Stomach (tissue), 4 donors: ENCODE results near the gene DUSP7.

Source experiments
- CTCF ChIP-seq, 7 experiments: fragments of 450-650 bp in 4 of 7; fragments of 200-600 bp in 3 of 7; sonication (generic) in 3 of 7; IDR thresholded peaks; one replicate each; pipeline ENCODE4 v1.5.1; 2016 to 2019; ENCODE audit warnings: antibody characterized with exemption in 7 of 7, control low read depth in 2 of 7, mild to moderate bottlenecking in 1 of 7
- POLR2A ChIP-seq, 4 donors: fragments of 450-650 bp; IDR thresholded peaks; one replicate each; pipeline ENCODE4 v1.6.1; 2016; ENCODE audit warnings: antibody characterized with exemption in 4 of 4, control low read depth in 2 of 4, mild to moderate bottlenecking in 1 of 4, moderate library complexity in 1 of 4

GRCh38 chr3:52053307-52054304, 2.8 kb downstream of the DUSP7 start:
- TF ChIP-seq CTCF (IDR thresholded peaks at IDR 0.05) (peak in 2 of 7 experiments; percentile 7 to 9), POLR2A (IDR thresholded peaks at IDR 0.05) (no peak)
